ENCODE measurements around the gene AQP10.

The AQP10 gene

GRCh38 chr1:154334079-154335024 is 13.5 kb downstream of the AQP10 start:
- H3K27me3 ChIP-seq (ENCODE audit: insufficient read depth, low read length, poor library complexity): no peaks in the 10 kb centered on the region
- ATAC-seq (ENCODE audit: insufficient read depth, low read depth) (no peak), DNase-seq (no peak)
- H3K4me1 ChIP-seq (ENCODE audit: insufficient read depth, low read length): peaks cover under 1% of the 10 kb centered on the region
- peaks cover 5% of the 10 kb centered on the region; the same call in 1 of the 2 replicates for H3K79me2 ChIP-seq (ENCODE audit: insufficient read depth, low read length)
- H3K36me3 ChIP-seq (ENCODE audit: insufficient read depth, low read length): peaks cover 73% of the 10 kb centered on the region
- TF ChIP-seq EZH2 (IDR thresholded peaks at IDR 0.05; ENCODE audit: borderline replicate concordance, low read depth, low read length, severe bottlenecking): no peak
- no peaks in the 10 kb centered on the region for H3K9me3 ChIP-seq (ENCODE audit: insufficient read depth, low read length, severe bottlenecking)
- H4K20me1 ChIP-seq (ENCODE audit: insufficient read depth, low read length): peaks cover 11% of the 10 kb centered on the region
- no peak overlapping the region for H3K4me3 ChIP-seq (ENCODE audit: low read depth in 1 of 2, low read length in 2 of 2)
- H2AFZ ChIP-seq (ENCODE audit: low read depth, low read length): no peak overlapping the region
- no peak overlapping the region for H3K27ac ChIP-seq (ENCODE audit: low read length)
- no peak overlapping the region for H3K9ac ChIP-seq (ENCODE audit: low read depth, low read length)
- H3K4me2 ChIP-seq (ENCODE audit: insufficient read depth, low read length): no peak overlapping the region

- TF ChIP-seq CTCF (IDR thresholded peaks at IDR 0.05; ENCODE audit: borderline replicate concordance, extremely low read depth, low read length, poor library complexity, severe bottlenecking) (peak; percentile 92), EZH2 (IDR thresholded peaks at IDR 0.05; ENCODE audit: borderline replicate concordance, low read depth, low read length, severe bottlenecking) (no peak)
- peak; percentile 97 for ATAC-seq (ENCODE audit: insufficient read depth, low read depth)
- H3K36me3 ChIP-seq (ENCODE audit: insufficient read depth, low read length): peaks cover 76% of the 10 kb centered on the region
- H3K4me3 ChIP-seq (ENCODE audit: low read depth in 1 of 2, low read length in 2 of 2): no peak overlapping the region
- H3K4me2 ChIP-seq (ENCODE audit: insufficient read depth, low read length): no peak overlapping the region
- no peaks in the 10 kb centered on the region for H3K27me3 ChIP-seq (ENCODE audit: insufficient read depth, low read length, poor library complexity)
- no peaks in the 10 kb centered on the region for H3K9me3 ChIP-seq (ENCODE audit: insufficient read depth, low read length, severe bottlenecking)
- no peaks in the 10 kb centered on the region for H3K4me1 ChIP-seq (ENCODE audit: insufficient read depth, low read length)
- peaks cover 3% of the 10 kb centered on the region for H4K20me1 ChIP-seq (ENCODE audit: insufficient read depth, low read length)
- no peaks in the 10 kb centered on the region; the same call in 1 of the 2 replicates for H3K79me2 ChIP-seq (ENCODE audit: insufficient read depth, low read length)
- H3K27ac ChIP-seq (ENCODE audit: low read length): no peak overlapping the region
- peak; percentile 83 for DNase-seq
- no peak overlapping the region for H3K9ac ChIP-seq (ENCODE audit: low read depth, low read length)
- H2AFZ ChIP-seq (ENCODE audit: low read depth, low read length): no peak overlapping the region
These were observed 14.3 kb downstream of the AQP10 start for GRCh38 chr1:154335025-154335714.

GRCh38 chr1:154337253-154337894 is 16.5 kb downstream of the AQP10 start:
- Histone ChIP-seq H3K79me2 (ENCODE audit: insufficient read depth, low read length) (no peaks in the 10 kb centered on the region), H2AFZ (ENCODE audit: low read depth, low read length) (no peak overlapping the region), H3K36me3 (ENCODE audit: insufficient read depth, low read length) (peaks cover 77% of the 10 kb centered on the region), H3K27ac (ENCODE audit: low read length) (no peak overlapping the region), H3K9ac (ENCODE audit: low read depth, low read length) (no peak overlapping the region), H3K4me2 (ENCODE audit: insufficient read depth, low read length) (no peak overlapping the region), H3K27me3 (ENCODE audit: insufficient read depth, low read length, poor library complexity) (no peaks in the 10 kb centered on the region), H3K4me1 (ENCODE audit: insufficient read depth, low read length) (no peaks in the 10 kb centered on the region), H3K4me3 (ENCODE audit: low read depth in 1 of 2, low read length in 2 of 2) (no peak overlapping the region), H3K9me3 (ENCODE audit: insufficient read depth, low read length, severe bottlenecking) (no peaks in the 10 kb centered on the region), H4K20me1 (ENCODE audit: insufficient read depth, low read length) (no peaks in the 10 kb centered on the region)
- ATAC-seq (ENCODE audit: insufficient read depth, low read depth) (no peak), DNase-seq (no peak)
- TF ChIP-seq EZH2 (IDR thresholded peaks at IDR 0.05; ENCODE audit: borderline replicate concordance, low read depth, low read length, severe bottlenecking) (no peak), CTCF (IDR thresholded peaks at IDR 0.05; ENCODE audit: borderline replicate concordance, extremely low read depth, low read length, poor library complexity, severe bottlenecking) (no peak)

Measured in DND-41 (cell line).